Stimulated activated CD4-positive, alpha-beta T cell treated with anti-CD3 and anti-CD28 coated beads, Interleukin-4, amount 100 ng/mL, for 1 hour (primary cell): ENCODE data around the gene SEC22C.
"Not testable (repeated sequence)": the region's sequence is repeated elsewhere in the genome, so short reads cannot be mapped to it uniquely, and the experiment has no call there.

ENCODE experiments used
- DNase-seq: peaks from one replicate; pipeline ENCODE4 v3.0.0-alpha.2; 2020

Gene SEC22C, protein sequence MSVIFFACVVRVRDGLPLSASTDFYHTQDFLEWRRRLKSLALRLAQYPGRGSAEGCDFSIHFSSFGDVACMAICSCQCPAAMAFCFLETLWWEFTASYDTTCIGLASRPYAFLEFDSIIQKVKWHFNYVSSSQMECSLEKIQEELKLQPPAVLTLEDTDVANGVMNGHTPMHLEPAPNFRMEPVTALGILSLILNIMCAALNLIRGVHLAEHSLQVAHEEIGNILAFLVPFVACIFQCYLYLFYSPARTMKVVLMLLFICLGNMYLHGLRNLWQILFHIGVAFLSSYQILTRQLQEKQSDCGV

DNA sequence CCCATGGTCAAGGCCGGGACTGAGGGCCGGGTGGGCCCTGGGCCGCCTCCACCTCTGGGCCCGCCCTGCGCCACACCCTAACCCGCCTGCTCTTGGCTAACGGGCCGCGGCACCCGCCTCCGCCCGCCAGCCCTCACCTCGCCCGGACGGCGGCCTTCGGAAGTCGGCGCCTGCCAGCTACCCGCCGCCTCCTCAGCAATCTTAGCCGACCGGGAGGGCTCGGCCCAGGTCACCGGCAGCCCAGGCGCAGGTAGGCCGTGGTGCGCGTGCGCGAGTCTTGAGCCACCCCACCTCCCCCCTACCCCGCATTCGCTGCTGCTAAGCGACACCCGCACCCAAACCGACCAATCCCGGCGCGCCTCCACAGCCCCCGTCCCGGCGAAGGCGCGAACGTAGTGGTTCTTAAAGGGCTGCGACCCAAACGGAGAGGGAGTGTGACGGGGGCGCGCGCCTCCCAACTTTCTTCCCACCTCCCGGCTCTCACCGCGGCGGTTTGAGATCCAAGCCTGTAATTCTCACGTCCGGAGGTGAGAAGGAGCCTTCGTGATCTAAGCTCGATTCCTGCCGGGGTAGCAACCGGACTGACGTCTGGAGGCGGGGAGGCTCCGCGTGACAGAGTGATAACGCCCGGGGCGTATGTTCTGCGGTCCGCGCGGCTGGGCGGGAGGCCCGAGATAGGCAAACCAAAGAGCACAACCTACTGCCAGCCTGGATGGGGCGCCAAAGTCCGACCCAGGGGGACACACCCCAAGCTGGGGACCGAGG is at the start of gene SEC22C:
TSS of gene SEC22C (minus strand) at position 259 of the 765 bp plus-strand sequence. CDS start 12,921 bp downstream, outside the sequence.
- DNase-seq = peak; percentile 96

DNA sequence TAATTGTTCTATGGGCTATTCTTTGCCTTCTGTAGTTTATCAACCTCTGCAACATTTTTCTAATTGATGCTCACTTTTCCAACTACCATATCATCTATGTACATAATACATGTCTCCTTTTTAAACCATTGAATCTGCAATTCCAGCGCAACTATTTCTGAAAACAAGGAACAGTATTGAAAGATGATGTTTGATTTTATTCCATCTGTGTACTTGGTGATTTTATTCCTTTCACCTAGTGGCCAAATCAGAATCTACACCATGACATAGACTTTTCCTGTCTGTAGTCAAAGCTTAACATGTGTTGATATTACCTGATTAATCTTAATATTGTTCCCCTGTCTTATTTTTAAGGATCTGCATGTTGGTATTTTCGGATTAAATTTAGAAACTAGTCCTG is 31.7 kb upstream of the SEC22C start:
- DNase-seq = no peak

DNA sequence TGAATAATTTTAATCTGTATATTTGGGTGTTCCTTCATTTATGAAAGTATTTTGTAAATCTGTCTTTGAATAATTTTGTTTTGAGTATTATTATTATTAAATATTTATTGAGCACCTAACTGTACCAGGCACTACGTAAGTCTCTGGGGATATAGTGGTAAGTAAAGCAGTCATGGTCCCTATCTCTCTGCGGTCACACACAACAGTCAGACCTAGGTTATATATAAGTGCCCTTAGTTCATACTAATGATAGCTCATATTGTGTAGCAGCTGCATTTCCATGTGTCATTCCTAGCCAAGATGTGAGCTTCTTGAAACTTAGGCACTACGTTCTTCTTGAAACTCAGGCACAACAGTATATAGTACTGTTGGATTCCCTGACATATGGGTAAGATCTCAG is 31.2 kb upstream of the SEC22C start:
- no peak for DNase-seq

DNA sequence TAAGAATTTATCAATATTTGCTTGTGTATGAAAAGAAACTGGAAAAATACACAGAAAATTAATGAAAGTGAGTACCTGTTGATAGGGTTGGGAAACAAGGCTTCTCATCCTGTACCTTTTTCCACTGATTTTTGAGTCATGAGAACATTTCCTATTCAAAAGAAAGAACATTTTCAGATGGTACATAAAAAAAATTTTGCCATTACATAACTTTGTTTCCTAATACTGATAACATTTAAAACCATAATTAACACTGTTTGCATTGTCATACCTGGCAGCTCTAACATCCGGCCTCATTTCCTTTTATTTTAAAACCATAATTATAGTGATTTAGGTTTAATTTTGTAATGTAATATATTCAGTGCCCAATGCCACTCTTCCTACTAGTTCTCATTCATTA is 30.4 kb upstream of the SEC22C start:
- DNase-seq = no peak

DNA sequence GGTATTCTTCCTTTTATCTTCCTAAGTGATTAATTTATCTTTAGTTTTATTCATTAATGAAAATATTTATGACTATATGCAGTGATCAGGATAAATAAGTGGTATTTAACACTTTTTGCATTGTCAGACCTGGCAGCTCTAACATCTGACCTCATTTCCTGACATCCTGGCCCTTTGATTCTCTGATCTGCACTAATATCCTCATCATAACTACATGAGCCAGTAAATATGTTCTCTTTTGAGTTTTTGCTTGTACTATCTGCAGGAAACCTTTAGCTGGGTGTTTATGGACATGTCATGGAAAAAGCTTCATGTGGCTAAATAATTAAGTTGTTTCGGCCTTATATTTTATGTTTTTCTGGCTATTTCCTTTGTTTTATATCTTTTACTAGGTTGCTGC is 29.2 kb upstream of the SEC22C start:
- DNase-seq = no peak

DNA sequence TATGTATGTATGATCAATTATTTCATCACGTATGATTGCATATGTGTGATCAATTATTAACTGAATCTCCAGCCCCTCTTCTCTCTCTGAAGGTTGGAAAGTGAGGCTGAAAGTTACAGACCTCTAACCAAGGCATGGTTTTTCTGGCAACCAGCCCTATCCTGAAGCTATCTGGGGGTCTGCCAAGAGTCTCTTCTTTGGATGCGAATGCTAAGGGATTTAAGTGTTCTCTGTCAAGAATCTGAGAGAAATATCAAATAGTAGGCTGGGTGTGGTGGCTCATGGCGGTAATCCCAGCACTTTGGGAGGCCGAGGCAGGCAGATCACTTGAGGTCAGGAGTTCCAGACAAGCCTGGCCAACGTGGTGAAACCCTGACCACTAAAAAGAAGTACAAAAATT is 26.8 kb upstream of the SEC22C start:
- DNase-seq = no peak

DNA sequence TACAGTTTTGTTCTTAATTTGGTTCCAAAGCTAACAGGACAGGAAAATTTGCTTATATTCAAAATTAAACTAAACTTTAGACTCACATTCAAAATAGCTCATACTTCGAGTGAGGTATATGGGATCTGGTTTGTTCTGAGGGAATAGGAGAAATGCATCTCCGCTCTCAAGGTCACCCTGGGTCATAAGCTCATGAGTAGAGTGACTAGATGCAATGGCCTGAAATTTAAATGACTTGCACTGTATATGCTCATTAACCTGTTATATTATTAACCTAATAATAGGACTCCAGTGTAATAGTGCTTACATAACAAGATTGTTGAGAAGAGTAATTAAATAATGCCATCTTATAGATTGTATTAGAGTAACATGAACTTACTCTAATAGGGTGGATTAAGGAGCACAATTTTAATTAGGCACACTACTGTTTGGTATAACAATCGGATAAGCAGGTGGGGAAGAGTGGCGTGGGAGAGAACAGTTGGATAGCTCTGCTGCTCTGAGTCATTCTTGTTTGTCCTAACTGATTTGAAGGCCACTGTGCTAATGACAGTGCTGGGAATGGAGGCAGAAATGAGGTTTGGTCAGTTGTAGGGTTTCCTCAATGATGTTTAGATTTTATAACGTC is 23.9 kb upstream of the SEC22C start:
- no peak for DNase-seq

DNA sequence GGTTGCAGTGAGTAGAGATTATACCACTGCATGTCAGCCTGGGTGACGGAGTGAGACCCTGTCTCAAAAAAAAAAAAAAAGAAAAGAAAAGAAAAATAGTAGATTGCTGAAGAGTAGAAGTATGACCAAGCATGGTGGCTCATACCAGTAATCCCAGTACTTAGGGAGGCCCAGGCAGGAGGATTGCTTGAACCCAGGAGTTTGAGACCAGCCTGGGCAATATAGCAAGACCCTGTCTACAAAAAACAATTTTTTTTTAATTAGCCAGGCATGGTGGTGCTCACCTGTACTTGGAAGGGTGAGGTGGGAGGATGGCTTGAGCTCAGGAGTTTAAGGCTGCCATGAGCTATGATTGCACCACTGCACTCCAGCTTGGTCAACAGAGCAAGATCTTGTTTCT is 21.2 kb upstream of the SEC22C start:
- no peak for DNase-seq

DNA sequence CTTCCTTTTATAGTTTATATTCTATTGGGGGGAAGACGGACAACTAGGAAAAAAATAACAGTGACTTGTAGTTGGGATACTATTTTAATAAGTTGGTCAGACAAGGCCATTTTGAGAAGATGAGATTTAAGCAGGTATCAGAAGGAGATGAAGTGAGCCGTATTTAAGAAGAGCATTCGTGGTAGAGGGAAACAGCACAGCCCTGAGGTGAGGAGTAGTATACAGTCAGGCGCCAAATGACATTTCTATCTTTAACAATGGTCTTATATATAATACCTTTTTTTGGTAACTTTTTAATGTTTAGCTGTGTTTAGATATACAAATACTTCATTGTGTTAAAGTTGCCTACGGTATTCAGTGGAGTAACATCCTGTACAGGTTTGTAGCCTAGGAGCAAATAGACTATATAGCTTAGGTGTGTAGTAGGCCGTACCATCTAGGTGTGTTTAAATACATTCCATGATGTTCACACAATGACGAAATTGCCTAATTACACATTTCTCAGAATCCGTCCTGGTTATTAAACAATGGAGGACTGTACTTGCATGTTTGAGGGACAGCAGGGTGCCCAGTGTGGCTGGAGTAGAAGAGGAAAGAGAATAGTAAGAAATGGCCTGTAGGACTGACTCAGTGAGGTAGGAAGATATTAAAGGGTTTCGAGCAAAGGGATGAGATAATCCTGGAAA is 20.3 kb upstream of the SEC22C start:
- DNase-seq = no peak

DNA sequence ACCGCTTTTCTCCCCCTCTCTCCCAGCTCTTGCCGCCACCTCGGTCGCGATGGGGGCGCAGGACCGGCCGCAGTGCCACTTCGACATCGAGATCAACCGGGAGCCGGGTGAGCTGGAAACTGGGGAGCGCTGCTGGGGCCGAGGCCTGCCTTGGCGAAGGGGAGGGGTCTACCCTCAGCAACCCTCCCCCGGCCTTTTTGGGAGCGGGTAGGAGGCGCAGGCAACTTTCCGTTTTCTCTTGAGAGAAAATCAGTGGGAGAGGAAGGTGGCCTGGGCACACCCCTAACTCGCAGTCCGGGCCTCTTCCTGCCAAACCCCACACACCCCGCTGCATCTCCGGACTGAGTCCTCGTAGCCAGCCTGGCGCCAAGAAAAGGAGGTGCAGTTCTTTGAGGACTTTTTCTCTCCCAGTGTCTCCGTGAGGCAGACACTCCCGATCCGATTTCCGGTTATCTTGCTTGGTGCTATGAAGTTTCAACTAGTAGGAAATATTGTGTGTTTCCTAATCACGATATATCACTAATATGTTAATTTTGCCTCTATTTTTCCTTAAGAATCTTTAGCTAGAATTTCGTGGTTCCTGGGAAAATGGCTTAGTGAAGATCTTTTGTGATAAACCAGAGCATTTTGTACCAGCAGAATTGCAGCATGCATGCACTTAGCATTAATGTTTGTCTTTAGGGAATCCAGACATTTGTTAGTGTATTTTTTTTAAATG is 19.4 kb upstream of the SEC22C start:
- no peak for DNase-seq

DNA sequence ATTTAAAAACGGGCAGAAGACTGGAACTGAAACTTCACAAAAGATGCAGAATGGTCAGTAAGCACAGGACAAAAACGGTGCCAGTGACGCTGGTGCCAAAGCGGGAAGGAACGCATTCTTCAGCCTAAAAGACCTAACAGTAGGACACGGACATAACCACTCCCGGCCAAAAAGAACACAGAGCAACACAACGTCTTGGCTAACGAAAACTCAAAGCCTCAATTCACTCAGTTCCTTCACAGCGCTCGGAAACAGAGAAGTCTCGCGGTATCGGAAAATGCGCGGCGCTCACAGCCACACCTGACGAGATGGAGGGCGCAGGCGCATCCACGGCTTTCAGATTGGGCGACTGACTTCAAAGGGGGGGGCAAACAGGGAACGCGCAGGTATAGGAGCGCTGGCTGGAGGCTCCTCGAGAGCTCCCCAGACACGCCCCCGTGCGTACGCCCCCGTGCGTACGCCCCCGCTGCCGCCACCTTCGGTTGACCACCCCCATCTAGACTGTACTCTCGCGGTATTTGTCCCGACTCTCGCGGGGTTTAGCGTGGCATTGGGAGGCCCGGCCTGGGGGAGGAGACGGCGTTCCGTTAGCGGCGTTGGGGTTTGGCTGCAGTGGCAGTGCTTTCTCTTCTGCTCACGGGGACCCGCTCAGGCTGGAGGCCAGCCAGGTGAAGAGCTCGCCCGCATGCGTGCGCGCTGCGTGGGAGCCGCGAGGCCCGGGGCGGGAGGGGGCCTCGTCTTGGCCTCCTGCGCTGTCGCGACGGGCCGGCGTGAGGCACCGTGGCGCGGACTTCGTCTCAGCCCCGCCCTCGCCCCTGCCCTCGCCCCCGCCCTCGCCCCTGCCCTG is 18.6 kb upstream of the SEC22C start, which contains the start of gene NKTR:
TSS of gene NKTR (plus strand) at position 576 of the 847 bp plus-strand sequence. CDS start 321 bp downstream, outside the sequence.
- DNase-seq = peak; percentile 100

DNA sequence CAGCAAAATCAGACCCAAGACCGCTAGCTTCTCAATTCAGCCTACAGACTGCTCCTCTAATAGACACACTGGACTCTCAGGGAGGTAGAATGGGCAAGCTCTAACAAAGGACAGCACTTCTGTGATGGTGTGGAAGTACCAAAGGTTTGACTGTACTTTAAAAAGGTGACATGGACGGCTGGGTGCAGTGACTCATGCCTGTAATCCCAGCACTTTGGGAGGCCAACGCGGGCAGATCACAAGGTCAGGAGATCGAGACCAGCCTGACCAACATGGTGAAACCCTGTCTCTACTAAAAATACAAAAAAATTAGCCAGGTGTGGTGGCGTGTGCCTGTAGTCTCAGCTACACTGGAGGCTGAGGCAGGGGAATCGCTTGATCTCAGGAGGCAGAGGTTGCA is 15.3 kb upstream of the SEC22C start:
- DNase-seq = not testable (repeated sequence)

DNA sequence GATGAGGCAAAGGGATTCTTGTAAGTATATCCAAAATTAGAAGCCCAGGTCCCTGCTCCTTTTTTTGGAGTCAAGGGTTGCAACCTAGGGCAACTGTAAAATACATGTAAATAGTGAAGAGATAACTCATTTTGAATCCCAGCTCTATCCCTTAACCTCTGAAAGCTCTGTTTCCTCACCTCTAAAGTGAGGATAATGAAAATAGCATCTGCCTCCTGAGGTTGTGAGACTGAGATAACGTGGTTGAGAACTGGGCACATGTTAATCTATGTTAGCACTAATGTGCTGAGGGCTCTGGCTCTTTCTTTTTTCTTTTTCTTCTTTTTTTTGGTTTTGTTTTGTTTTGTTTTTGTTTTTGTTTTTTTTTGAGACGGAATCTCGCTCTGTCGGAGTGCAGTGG is 13.9 kb upstream of the SEC22C start:
- DNase-seq = no peak

DNA sequence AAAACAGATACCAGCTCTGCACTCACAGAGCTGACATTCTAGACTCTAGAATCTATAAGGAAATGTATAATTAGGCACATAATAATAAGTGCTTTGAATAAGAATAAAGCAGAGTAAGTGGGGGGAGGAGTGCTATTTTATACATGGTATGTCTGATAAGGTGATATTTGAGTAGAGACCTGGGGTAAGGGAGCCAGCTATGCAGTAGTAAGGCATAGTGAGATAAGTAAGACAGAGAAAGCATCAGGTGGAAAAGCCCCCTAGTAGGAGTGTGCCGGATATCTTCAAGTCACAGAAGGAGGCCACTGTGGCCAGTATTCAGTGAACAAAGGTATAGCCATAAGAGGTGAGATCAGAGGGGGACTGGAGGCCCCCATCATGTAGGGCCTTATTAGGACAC is 11.9 kb upstream of the SEC22C start:
- no peak for DNase-seq

DNA sequence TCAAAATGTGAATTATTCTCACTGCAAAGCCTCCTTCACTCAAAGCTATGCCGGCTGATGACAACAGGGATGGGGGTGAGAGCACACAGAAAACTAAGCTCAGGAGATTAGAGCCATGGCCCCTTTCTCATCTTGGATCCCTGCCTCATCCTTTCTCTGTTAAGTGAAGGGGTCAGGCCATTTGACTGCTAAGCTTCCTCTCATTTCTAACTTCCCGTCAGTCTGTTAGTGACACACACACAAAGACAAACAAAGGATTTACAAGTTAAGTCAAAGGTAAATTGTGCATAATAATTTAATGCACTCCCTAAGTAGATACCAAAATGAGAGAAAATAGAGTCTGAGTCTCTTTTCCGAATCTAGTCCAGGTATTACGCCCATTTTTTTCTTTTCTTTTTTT is 10.0 kb upstream of the SEC22C start:
- no peak for DNase-seq

DNA sequence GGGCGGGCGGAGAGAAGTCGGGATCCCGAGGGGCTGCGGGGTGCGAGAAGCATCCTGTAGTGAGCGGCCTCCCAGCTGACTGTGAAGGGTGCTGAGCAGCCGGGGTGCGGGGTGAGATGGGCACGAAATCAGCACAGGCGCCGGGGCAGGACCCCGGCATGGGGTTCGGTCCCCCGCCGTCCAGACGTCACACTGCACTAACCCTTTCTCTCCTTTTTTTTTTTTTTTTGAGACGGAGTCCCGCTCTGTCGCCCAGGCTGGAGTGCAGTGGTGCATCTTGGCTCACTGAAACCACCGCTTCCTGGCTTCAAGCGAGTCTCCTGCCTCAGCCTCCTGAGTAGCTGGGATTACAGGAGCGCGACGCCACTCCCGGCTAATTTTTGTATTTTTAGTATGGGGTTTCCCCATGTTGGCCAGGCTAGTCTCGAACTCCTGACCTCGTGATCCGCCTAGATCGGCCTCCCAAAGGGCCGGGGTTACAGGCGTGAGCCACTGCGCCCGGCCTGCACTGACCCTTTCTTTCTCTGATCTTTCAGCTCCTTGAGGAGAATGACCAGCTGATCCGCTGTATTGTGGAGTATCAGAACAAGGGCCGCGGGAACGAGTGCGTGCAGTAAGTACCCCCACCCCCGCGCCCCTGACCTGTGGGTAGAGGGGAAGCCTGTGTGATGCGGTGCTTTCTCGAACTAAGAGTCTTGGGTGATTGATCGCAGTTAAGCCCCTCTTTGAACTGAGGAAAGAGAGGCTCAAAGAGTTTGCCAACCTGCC is 9.4 kb upstream of the SEC22C start:
- no peak for DNase-seq

DNA sequence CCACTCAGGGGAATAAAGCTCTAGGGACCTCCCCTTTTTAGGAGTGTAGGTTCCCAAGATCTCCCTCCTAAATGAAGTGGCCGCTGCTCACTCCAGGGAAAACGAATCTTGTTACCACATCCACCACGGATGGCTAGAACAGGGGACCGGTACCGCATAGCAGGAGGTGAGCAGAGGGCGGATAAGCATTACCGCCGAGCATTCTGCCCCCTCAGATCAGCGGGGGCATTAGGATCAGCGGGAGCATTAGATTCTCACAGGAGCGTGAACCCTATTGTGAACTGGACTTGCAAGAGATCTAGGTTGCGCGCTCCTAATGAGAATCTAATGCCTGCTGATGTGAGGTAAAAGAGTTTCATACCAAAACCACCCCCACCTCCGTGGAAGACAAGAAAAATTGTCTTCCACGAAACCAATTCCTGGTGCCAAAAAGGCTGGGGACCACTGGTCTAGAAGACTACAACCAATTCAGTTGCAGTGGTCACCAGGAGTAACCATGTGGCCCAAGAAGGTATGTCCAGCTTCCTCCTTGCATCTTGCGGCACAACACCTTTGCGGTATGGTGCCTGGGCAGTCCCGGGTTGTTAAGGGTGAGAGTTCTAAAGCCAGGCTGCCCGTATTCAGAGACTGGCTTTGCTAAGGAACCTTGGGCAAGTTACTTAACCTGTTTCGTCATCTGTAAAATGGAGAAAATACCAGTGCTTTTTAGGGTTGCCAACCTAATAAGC is 7.8 kb upstream of the SEC22C start:
- DNase-seq = no peak

DNA sequence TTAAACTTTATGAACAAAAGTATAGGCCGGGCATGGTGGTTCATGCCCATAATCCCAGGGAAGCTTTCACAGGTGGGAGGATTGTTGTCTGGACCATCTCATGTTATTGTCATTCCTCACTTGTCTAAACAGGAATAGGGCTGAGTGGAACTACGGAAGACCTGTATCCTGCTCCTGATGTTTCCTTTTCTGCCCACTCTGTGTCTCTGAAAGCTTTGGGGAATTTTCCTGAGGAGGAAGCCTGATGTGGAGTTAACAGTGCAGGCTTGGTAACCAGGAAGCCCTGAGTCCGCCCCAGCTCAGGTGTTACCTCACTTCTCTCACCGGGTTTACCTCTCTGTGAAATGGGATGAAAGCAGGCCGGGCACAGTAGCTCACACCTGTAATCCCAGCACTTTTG is 6.9 kb upstream of the SEC22C start:
- no peak for DNase-seq

DNA sequence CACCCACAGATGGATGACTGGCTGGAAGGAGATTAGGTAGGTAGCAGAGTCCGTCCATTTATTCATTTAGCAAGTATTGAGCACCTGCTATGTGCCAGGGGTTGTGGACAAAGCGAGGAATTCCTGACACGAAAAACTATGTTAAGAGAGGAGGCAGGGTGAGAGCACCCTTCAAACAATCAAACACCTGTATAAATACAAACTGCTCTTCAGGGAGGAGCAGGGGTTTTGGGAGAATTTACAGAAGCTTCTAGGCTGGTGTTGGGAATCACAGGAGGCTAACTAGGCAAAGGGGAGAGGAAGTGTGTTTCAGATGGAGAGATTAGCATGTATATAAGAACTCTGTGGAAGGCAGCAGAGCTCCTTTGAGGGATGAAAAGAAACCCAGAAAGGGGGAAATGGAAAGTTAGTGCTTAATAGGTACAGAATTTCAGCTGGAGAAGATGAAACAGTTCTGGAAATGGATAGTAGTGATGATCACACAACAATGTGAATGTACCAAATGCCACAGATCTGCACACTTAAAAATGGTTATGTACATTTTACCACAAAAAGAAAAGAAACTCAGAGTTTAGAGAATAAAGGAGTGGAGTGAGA is 805 bp upstream of the SEC22C start:
- DNase-seq = no peak

DNA sequence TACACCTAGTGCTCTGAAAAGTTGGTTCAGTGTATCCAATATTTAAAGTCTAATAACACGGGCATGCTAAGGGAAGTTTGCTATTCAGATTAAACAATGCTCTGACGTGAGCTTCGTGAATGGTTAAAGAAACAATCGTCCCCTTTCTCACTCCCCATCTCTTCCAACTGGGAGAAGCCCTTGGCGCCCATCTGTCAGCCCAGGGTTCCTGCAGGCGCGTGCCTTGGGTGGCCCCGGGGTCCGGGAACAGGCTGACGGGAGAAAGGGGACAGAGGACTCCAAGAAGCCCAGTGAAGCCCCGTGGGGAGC is 413 bp downstream of the SEC22C start:
- DNase-seq = no peak
